Erythroblast (primary cell): ENCODE data around the gene OR56A3.

ENCODE experiments used
- DNase-seq, 2 experiments: peaks; one replicate each; lab custom pipeline; 2025; lab: John Stamatoyannopoulos, UW
- GATA1 ChIP-seq: IDR thresholded peaks from 2 replicates; pipeline ENCODE4 v1.6.1; 2011; ENCODE audit warnings: low read depth, mild to moderate bottlenecking, control low read depth, low read length, moderate library complexity
- POLR2A ChIP-seq: IDR thresholded peaks from 2 replicates; pipeline ENCODE4 v1.6.1; 2011; ENCODE audit warnings: mild to moderate bottlenecking, low read length

The OR56A3 gene

DNA sequence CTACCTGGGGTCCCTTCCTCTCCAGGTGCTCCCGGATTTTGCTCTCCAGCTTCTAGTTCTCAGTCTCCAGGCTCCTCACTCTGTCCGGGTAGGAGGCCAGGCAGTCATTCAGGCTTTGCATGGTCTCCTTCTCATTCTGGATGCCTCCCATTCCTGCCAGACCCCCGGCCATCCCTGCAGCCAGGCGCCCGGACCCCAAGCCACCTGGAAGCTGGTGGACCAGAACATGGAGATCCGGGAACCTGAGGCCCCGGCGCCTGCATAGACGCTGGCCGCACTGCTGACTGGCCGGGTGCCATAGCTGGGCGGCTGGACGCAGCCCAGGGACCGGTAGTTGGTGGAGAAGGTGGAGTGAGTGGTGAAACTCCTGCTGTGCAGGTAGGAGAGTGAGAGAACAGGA is 52.7 kb downstream of the OR56A3 start:
- no peak for TF ChIP-seq GATA1
- TF ChIP-seq POLR2A, result no peak
- DNase-seq, result no peak
